HG03097 (cell line): ENCODE measurements around the gene ADA.

ENCODE experiments used
- ATAC-seq: cut with Tn5 transposase; IDR thresholded peaks from one replicate; pipeline ENCODE4 v1.9.1; 2021; ENCODE audit not compliant: unreplicated experiment, low FRiP score

The ADA gene

DNA sequence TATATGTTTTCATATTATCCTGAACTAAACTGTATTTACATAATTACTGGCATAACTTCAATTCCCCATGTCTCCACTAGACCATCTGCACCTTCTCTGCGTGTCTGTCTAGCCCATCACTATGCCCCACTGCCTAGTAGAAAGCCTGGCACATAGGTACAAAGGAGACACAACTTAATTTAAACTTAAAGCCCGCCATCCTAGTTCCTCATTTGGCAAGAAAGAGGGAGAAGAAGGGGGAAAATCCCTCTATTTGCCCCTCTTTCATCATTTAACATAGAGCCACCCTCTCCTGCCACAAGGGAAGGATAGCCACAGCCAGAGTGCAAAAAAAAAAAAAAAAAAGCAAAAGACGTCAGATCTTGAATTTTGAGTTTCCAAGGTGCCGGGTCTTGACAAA is 67.3 kb downstream of the ADA start:
- ATAC-seq = no peak

DNA sequence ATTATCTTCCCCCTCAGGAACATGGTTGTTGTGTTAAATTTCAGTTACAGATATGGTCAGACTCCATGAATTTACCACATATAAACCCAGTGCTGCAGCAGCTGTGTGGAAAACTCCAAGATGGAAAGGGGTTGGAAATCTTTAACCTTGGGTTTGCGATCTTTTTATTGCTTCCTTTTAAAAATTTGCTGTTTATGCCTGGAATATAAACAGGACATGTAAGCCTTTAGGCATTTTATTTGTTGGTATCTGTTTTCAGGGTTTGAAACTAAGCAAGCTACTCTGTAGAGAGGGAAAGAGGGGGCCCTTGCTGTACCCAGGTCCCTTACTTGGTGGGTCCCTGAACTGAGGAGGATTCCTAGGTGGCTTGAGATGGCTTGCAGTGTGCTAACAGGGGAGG is 68.3 kb downstream of the ADA start:
- no peak for ATAC-seq

DNA sequence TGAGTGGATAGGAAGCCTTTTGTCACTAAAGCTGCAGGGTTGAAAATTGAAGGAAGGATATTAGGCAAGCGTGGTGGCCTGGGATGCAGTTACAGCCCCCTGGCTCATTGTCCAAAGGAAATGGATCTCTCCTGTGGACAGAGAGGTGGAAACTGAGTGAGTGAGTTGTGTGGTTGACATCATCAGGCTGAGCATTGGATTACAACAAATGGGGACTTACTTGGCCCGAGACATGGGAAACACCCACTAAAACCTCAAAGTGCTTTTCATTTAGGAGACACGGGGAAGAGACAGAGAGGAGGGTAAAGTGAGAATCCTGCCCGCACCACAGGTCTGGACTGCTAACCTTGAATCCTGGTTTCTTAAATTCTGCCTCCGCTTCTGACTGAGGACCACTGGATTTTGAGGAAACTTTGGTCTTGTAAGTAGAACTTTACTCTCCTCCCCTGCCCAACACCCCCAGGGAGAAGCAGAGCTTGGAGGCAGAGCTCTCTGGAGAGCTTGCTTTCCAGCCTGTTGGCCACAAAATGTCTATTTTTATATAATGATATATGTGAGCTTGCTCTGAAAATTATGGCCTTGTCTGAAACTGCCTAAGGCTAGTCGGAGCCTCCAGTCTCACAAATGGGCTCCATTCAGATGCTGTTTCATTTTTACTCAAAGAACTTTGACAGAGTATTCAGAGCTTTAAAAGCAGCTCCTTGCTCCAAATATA is 69.0 kb downstream of the ADA start, which contains the start of gene PKIG:
Gene PKIG (plus strand): TSS at position 269 of the 715 bp plus-strand sequence. CDS start 31,978 bp downstream, outside the sequence.
- no peak for ATAC-seq

DNA sequence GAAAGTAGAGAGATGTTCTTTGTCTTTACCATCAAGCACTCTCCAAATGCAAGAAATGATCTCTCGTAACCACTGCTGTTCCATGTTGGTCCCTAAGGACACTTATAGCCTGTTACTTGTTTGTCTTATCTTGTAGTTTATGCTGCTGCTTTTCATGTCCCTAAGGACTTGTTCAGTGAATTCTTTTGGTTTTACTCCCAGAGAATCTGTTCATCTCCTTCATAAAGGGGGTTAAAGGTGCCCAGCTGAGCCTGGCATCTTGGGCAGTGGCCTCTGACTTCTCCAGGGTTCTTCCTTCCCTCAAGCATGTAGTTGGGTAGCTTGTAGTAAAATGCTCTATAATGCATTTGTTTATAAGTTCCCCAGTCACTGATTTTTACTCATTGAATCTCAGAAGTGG is 70.0 kb downstream of the ADA start:
- no peak for ATAC-seq

DNA sequence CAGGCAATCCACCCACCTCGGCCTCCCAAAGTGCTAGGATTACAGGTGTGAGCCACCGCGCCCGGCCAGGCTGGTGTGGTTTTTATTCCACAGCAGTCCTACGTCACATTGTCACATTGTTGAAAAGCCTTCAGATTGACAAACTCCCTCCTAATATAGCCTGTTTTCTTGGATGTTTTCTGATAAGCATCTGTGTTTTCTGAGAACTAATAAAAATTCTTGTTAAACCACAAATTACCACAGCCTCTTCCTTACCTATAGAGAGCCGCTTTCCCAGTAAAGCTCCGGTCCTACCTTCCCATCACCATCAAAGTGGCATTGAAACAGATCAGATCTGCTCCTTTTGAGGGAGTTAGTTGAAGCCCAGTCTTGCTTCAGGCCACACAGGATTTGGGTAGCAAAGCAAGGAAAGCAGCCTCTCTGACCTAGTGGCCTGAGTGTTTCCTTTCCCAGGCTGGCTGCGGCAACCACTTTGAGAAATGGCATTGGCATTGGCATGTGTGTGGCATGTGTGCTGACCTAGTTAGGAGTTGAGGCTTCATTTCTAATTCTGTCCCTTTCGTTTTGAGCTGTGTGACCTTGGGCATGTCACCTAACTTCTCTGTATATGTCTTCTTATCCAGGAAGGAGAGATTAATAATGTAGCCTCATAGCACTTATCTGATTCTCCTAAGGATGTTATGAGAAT is 70.8 kb downstream of the ADA start:
- ATAC-seq = no peak

DNA sequence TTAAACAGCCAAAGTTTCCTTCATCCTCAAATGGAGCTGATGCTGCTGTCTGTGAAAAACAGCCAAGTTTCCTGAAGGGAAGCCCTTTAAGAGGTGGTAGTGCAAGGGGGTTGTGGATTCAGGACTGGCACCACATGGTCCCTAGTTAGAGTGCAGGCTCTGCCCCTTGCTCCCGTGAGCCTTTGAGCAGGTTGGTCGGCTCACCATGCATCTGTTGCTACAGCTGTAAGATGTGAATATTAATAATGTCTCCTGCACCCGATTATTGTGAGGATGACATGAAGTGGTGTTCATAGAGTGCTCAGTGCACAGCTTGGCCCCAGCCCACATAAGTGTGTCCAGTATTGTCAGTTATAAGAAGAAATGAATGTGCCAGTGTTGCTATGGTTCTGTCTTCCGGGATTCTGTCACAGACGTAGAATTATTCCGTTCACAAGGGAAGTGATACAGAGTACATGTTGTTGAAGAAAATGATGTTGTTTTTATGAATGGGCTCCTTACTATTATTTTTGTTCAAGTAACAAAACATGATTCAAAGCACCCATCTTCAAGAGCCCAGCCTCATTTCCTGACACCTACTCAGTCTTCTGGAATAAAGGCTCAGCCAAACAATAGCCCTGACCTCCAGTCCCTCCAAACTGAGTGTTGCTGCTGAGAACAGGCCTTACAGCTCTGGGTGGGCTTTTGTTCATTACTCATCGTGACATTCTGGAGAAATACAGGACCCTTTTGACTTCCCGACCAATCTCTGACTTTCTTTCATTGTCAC is 72.0 kb downstream of the ADA start:
- ATAC-seq = no peak

DNA sequence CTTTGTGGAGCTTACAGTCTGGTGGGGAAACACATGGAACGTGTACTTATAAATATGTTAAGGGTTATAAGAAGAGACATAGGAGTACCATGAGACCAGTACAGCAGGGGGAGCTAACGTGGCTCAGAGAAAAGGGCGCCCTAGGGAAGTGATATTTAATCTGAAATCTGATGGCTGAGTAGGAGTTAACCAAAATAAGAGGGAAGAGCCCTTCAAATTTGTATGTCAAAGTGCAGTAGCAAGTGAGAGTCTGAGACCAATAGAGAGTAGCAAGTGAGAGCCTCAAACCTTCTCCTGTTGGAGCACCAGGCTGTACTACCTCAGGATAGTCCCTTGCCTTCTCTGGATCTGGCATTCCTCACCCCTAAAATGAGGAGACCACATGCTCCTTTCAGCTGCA is 75.2 kb downstream of the ADA start:
- ATAC-seq = no peak

DNA sequence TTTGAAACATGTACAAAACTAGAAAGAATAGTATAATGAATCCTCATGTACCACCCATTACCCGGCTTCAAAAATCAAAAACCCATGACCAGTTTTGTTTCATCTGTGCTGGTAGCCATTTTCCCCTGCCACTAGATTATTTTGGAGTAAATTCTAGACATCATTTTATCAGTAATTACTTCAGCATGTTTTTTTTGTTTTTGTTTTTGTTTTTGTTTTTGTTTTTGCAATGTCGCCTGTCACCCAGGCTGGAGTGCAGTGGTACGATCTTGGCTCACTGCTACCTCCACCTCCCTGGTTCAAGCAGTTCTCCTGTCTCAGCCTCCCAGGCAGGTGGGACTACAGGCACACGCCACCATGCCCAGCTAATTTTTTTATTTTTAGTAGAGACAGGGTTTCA is 77.1 kb downstream of the ADA start:
- ATAC-seq = no peak

DNA sequence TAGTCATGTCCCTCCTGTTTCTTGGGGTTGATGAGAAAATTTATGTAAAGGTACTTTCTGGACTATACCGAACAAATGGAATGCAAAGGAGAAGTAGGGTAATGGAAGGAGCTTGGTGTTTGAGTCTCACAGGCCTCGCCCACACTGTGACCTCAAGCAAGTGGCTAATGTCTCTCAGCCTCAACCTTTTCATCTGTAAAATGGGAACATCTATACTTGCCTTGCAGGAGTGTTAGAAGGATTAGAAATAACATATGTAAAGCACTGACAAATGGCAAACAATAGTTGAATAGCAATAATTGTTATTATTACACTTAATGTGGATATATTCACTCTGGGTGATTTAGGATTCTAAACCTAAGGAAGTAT is 78.0 kb downstream of the ADA start:
- no peak for ATAC-seq

DNA sequence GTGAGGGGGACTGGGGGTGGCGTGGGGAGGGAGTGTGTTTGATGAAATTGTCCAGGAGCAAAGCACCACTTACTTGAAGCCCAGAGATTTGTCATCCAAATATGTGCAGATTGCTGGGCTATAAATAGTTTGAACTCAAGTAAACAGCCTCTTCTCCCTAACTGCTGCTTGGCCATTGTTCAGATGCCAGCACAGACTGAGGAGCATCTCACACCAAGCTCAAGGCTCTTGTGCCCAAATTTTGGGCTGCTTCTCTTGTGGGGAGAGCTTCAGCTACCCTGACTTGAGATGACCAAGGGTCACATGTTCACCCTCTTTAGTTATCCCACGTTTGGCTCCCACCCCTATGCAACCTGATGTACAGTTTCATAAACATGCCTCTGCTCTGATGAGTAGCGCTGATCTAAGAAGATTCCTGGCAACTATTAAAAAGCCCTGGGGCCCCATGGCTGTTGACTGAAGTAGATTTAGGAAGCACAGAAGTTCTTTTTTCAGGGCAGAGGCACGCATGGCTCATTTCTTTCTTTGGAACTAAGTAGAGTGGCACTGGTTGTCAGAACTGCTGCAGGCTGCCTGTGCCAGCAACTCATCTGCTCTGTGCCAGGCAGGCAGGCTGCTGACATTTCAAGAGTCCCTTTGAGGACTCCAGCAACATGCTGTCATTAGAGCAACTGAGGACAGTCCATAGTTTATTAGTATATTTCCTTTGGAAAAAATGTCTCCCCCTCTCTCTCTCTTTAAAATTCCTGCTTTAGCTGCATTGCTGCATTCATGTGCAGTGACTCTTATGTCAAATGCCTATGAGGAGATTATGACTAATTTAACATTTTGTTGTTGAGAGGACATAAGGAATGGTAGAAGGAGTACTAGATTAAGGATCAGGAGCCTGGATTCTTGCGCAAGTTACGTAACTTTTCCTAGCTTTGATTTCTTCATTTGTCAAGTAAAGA is 78.7 kb downstream of the ADA start:
- no peak for ATAC-seq

DNA sequence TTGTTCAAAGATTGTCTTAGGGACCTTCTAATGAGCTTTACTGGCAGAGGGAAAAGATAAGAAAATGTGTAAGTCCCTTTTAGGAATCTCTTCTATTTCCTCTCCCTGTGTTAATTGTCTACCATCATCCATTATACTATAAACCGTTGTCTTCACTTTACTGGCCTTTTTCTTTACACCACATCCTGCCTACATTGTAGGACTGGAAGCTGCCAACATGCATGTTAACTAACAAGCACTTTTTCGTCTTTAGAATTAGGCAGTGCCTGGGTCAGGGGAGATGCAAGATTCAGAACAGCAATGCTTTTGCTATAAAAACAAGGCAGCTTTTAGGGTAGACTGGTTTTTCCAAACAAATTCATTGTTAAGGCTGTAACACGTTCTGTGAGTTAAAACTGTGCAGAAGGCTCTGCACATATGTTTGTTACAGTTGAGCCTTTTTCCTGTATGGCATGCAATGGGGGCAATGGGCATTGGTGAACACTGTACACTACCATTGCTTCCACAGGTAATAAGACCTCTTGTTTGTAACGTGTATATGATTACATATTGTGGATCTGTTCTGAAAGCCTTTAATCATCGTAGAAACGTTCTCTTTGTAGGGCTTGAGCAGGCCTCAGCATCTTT is 80.0 kb downstream of the ADA start:
- no peak for ATAC-seq

DNA sequence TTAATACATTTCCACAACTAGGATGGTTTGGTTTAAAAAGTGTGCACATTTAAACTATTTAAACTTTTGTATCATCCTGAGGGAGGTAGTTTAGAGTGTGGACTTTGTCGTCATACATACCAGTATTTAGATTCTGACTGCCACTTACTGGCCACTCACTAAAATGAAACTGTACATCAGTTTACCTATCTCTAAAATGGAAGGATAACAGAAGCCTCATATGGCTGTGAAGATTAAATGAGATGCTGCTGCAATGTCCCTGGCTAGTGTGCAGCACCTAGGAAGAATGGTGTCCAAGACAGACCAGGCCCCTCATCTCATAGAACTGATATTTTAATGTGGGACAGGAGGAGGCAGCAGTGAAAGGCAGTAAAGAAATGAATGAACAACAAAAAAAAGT is 81.1 kb downstream of the ADA start:
- no peak for ATAC-seq
